WERI-Rb-1 (cell line): ENCODE measurements around the gene STIM1.
A peak's percentile ranks its signal among the peaks of the same experiment; 100 is the strongest.

ENCODE experiments used
- DNase-seq: peaks from one replicate; pipeline ENCODE4 v3.0.0-alpha.2; 2020
- H3K27ac ChIP-seq: fragments of 250-450 bp; sonication (Bioruptor Pico); 2 replicates; pipeline ENCODE4 v1.5.1; 2020; ENCODE audit warnings: mild to moderate bottlenecking, moderate library complexity
- H3K27me3 ChIP-seq: fragments of 250-450 bp; sonication (Bioruptor Pico); 2 replicates; pipeline ENCODE4 v1.5.1; 2021; ENCODE audit warnings: mild to moderate bottlenecking, low read depth, moderate library complexity; ENCODE audit not compliant: insufficient read depth, severe bottlenecking
- H3K36me3 ChIP-seq: fragments of 250-450 bp; sonication (Bioruptor Pico); 2 replicates; pipeline ENCODE4 v1.5.1; 2020; ENCODE audit warnings: mild to moderate bottlenecking, moderate library complexity
- H3K4me3 ChIP-seq: 2 replicates; pipeline ENCODE4 v1.5.1; 2011; ENCODE audit warnings: low read depth, mild to moderate bottlenecking, control low read depth, low read length
- H3K9me3 ChIP-seq: fragments of 250-450 bp; sonication (Bioruptor Pico); 2 replicates; pipeline ENCODE4 v1.5.1; 2021; ENCODE audit warnings: mild to moderate bottlenecking, moderate library complexity; ENCODE audit not compliant: severe bottlenecking
- TF ChIP-seq, protein P1 (sequence below): IDR thresholded peaks from 2 replicates; pipeline ENCODE4 v1.5.1; 2011; ENCODE audit warnings: low read depth, mild to moderate bottlenecking, control low read depth, inconsistent platforms, low read length

Gene STIM1

DNA sequence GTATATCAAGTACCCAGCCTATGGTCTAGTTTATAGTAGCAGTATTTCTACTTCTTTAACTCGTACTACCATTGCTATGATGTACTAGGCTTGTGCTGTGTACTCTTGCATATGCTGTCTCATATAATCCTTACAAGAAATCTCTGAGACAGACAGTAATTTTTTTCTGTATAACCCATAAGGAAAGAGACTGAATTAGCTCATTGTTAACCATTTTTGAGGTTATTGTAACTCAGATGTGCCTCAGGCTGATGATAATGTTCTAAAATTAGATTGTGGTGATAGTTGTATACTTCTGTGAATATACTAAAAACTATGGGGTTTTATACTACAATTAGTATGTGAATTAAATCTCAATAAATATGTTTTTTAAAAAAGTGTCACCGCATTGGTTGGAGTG is 127.0 kb downstream of the STIM1 start:
- Histone ChIP-seq H3K27me3 (no peaks in the 10 kb centered on the region), H3K9me3 (no peaks in the 10 kb centered on the region), H3K36me3 (no peaks in the 10 kb centered on the region), H3K27ac (no peak overlapping the region), H3K4me3 (no peak overlapping the region)
- TF ChIP-seq, protein P1, sequence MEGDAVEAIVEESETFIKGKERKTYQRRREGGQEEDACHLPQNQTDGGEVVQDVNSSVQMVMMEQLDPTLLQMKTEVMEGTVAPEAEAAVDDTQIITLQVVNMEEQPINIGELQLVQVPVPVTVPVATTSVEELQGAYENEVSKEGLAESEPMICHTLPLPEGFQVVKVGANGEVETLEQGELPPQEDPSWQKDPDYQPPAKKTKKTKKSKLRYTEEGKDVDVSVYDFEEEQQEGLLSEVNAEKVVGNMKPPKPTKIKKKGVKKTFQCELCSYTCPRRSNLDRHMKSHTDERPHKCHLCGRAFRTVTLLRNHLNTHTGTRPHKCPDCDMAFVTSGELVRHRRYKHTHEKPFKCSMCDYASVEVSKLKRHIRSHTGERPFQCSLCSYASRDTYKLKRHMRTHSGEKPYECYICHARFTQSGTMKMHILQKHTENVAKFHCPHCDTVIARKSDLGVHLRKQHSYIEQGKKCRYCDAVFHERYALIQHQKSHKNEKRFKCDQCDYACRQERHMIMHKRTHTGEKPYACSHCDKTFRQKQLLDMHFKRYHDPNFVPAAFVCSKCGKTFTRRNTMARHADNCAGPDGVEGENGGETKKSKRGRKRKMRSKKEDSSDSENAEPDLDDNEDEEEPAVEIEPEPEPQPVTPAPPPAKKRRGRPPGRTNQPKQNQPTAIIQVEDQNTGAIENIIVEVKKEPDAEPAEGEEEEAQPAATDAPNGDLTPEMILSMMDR, result no peak
- DNase-seq, result no peak

DNA sequence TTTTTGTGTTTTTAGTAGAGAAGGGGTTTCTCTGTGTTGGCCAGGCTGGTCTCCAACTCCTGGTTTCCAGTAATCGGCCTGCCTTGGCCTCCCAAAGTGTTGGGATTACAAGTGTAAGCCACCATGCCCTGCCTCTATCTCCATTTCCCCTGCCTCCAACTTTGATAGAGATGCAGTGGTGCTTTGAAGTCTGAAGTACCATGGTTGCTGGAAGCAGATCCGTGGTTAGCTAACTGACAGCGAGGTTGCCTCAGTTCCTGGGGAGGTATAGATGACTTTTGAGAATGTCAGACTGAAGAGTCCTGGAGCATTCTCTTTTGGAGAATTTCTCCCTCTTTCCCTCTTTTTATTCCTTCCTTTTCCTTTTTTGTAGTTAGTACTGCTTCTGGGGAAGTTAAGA is 127.6 kb downstream of the STIM1 start:
- no peak for DNase-seq
- TF ChIP-seq, protein P1, result no peak

GRCh38 chr11:3984896-3985295 is 129.4 kb downstream of the STIM1 start:
- DNase-seq, result peak; percentile 17
- Histone ChIP-seq H3K27ac (no peak overlapping the region), H3K36me3 (no peaks in the 10 kb centered on the region), H3K27me3 (no peaks in the 10 kb centered on the region), H3K9me3 (no peaks in the 10 kb centered on the region), H3K4me3 (no peak overlapping the region)
- TF ChIP-seq, protein P1, result peak; percentile 48

More for the DNA sequence above, 127.6 kb downstream of the STIM1 start:
- no peak overlapping the region for H3K27ac ChIP-seq
- no peaks in the 10 kb centered on the region for H3K9me3 ChIP-seq
- H3K36me3 ChIP-seq, result no peaks in the 10 kb centered on the region
- no peak overlapping the region for H3K4me3 ChIP-seq
- H3K27me3 ChIP-seq, result no peaks in the 10 kb centered on the region

- no peaks in the 10 kb centered on the region for H3K9me3 ChIP-seq
- no peak overlapping the region for H3K4me3 ChIP-seq
- H3K36me3 ChIP-seq, result no peaks in the 10 kb centered on the region
- TF ChIP-seq, protein P1, result no peak
- no peaks in the 10 kb centered on the region for H3K27me3 ChIP-seq
- DNase-seq, result no peak
- H3K27ac ChIP-seq, result no peak overlapping the region
These were observed 130.2 kb downstream of the STIM1 start for GRCh38 chr11:3985631-3986030.

- Histone ChIP-seq H3K27ac (no peak overlapping the region), H3K27me3 (no peaks in the 10 kb centered on the region), H3K36me3 (no peaks in the 10 kb centered on the region), H3K9me3 (no peaks in the 10 kb centered on the region), H3K4me3 (no peak overlapping the region)
- TF ChIP-seq, protein P1, result no peak
- DNase-seq, result no peak
These were observed 130.8 kb downstream of the STIM1 start for GRCh38 chr11:3986301-3986700.

DNA sequence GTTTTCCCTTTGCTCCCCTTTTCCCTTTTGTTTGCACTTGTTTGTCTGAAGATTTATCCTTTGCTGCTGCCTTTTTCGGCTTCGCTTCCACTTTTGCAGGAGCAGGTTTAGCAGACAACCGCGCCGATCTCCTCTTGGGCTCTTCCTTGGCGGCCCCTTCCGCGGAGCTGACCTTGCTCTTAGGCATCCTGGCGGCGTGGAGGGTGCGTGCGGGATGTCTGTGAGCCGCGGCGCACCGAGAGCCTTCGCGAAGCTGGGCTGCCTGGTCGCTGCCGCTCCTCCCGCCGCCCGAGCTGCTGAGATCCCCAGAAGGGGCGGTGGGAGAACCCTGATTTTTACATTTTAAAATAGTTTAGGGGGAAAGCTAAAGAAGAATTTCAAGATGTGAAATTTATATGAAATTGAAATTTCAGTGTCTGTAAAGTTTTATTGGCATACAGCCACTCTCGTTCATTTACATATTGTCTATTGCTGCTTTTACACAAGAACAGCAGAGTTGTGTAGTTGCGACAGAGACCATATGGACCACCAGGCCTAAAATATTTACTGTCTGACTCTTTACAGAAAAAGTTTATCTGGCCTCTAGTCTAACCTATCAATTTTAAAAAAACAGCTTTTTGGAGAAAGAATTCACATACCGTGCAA is 133.9 kb downstream of the STIM1 start:
- TF ChIP-seq, protein P1, result no peak
- no peaks in the 10 kb centered on the region for H3K36me3 ChIP-seq
- H3K9me3 ChIP-seq, result no peaks in the 10 kb centered on the region
- H3K4me3 ChIP-seq, result no peak overlapping the region
- no peak for DNase-seq
- no peaks in the 10 kb centered on the region for H3K27me3 ChIP-seq
- no peak overlapping the region for H3K27ac ChIP-seq
